Sigmoid colon (tissue), 4 donors: ENCODE data around the gene OXLD1.

Source experiments
- EP300 ChIP-seq, 4 donors: sonication (generic); formaldehyde crosslinking; IDR thresholded peaks; one replicate each; pipeline ENCODE4 v1.6.1; 2017; ENCODE audit warnings: antibody characterized with exemption in 4 of 4
- POLR2A ChIP-seq, 2 donors: fragments of 450-650 bp; IDR thresholded peaks; one replicate each; pipeline ENCODE4 v1.6.1; 2016; ENCODE audit warnings: antibody characterized with exemption in 2 of 2, mild to moderate bottlenecking in 2 of 2, moderate library complexity in 2 of 2
- POLR2AphosphoS5 ChIP-seq, 4 donors: sonication (generic); formaldehyde crosslinking; IDR thresholded peaks; one replicate each; pipeline ENCODE4 v1.6.1; 2017; ENCODE audit warnings: antibody characterized with exemption in 4 of 4
- TF ChIP-seq, protein P1 (sequence below), 4 experiments: fragments of 450-650 bp in 3 of 4; fragments of 200-600 bp in 1 of 4; IDR thresholded peaks; one replicate each; pipeline ENCODE4 v1.5.1; 2016 to 2019; ENCODE audit warnings: antibody characterized with exemption in 4 of 4, mild to moderate bottlenecking in 3 of 4, moderate library complexity in 2 of 4

DNA sequence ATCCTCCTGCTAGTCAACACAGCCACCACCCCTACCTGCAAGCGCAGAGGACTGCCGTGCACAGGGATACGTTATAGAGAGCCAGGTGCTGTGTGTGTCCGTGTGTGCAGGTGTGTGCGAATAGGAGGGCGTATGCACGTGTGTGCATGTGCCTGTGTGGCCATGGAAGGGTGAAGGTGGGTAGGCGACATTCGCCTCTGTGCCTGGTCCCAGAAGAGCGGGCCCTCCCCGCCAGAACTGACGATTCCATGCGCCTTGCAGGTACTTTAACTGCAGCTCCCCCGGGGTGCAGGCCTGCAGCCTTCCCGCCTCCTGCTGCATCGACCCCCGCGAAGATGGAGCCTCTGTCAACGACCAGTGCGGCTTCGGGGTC, 18.8 kb downstream of the OXLD1 start:
- no peak for TF ChIP-seq POLR2A (IDR thresholded peaks at IDR 0.05)
- TF ChIP-seq EP300 (IDR thresholded peaks at IDR 0.05), result no peak
- TF ChIP-seq, protein P1, sequence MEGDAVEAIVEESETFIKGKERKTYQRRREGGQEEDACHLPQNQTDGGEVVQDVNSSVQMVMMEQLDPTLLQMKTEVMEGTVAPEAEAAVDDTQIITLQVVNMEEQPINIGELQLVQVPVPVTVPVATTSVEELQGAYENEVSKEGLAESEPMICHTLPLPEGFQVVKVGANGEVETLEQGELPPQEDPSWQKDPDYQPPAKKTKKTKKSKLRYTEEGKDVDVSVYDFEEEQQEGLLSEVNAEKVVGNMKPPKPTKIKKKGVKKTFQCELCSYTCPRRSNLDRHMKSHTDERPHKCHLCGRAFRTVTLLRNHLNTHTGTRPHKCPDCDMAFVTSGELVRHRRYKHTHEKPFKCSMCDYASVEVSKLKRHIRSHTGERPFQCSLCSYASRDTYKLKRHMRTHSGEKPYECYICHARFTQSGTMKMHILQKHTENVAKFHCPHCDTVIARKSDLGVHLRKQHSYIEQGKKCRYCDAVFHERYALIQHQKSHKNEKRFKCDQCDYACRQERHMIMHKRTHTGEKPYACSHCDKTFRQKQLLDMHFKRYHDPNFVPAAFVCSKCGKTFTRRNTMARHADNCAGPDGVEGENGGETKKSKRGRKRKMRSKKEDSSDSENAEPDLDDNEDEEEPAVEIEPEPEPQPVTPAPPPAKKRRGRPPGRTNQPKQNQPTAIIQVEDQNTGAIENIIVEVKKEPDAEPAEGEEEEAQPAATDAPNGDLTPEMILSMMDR (IDR thresholded peaks at IDR 0.05), result no peak
- no peak for TF ChIP-seq POLR2AphosphoS5 (IDR thresholded peaks at IDR 0.05)
